ACC112 (cell line): ENCODE measurements around the gene PALM2AKAP2.

Source experiments
- H2AFZ ChIP-seq: fragments of 200-600 bp; sonication (generic); one replicate; pipeline ENCODE4 v1.6.0; 2017; ENCODE audit warnings: antibody characterized with exemption, low read length; ENCODE audit not compliant: unreplicated experiment
- H3K27ac ChIP-seq: fragments of 200-600 bp; sonication (generic); 2 replicates; pipeline ENCODE4 v1.5.1; 2014; ENCODE audit warnings: low read depth, mild to moderate bottlenecking, antibody characterized with exemption, low read length, moderate library complexity
- H3K27me3 ChIP-seq: fragments of 200-600 bp; sonication (generic); 2 replicates; pipeline ENCODE4 v1.6.1; 2014; ENCODE audit warnings: mild to moderate bottlenecking, antibody characterized with exemption, low read length, moderate library complexity, mixed read lengths; ENCODE audit not compliant: insufficient read depth
- H3K36me3 ChIP-seq: fragments of 200-600 bp; sonication (generic); 2 replicates; pipeline ENCODE4 v1.6.1; 2016; ENCODE audit warnings: mild to moderate bottlenecking, antibody characterized with exemption, low read length, moderate library complexity, mixed read lengths; ENCODE audit not compliant: insufficient read depth
- H3K4me1 ChIP-seq: fragments of 200-600 bp; sonication (generic); one replicate; pipeline ENCODE4 v1.6.1; 2016; ENCODE audit warnings: low read length, mixed read lengths; ENCODE audit not compliant: insufficient read depth, unreplicated experiment, control insufficient read depth
- H3K4me3 ChIP-seq: fragments of 200-600 bp; sonication (generic); 2 replicates; pipeline ENCODE4 v1.5.1; 2014; ENCODE audit warnings: mild to moderate bottlenecking, low read depth, low read length
- H3K79me2 ChIP-seq: fragments of 200-600 bp; sonication (generic); one replicate; pipeline ENCODE4 v1.6.0; 2016; ENCODE audit warnings: low read length; ENCODE audit not compliant: control insufficient read depth, unreplicated experiment, insufficient read depth

The PALM2AKAP2 gene

DNA sequence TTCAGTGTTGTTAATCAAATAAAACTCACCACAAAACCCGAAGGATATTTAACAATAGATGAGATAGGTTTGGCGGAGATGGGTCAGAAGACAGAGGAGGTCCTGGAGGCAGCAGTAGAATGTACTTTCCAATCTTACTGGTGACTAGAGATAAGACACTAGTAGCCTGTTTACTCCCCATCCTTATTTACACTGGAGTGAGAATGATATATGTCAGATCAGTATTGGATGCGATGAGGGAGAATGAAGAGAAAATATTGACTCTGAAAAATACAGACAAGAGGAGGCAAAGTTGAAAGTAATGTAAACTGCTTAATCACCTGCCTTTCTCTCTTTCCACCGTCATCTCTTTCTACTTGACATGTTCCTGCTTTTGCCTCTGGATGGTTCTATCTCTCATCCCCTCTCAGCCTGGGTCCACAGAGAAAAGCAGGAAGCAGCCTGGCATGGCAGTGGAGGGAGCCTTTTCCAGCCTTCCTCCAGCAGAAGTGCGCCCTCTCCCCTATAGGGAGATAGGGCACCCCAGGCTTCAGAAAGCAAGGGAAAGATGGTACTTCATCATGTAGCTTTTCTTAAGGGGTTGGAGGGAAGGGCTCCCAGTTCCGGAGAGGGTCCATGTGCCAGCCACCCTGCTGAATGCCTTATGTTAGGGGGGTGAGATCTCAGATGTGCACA, 11.1 kb downstream of the PALM2AKAP2 start:
- Histone ChIP-seq H3K27me3 (no peaks in the 10 kb centered on the region), H3K36me3 (no peaks in the 10 kb centered on the region), H3K27ac (no peak overlapping the region), H2AFZ (no peak overlapping the region), H3K4me3 (no peak overlapping the region), H3K79me2 (peaks cover 44% of the 10 kb centered on the region), H3K4me1 (peaks cover 29% of the 10 kb centered on the region)

DNA sequence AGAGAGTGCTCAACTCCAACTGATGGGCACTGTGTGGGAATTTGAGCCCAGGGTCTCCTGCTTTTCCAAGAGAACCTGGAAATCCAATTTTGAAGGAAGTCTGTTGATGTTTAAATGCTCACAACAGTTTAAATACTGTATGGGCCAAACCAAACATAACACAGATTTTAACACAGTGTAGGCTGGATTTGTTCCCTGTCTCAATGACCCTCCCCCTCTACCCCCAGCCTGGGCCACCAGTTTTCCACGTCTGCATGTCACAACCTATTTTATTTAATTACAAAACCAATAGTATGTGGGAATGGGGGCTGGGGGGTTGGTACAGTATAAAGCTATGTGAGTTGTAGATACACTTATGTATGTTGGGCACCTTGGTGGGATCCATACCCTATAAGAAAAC, 11.7 kb downstream of the PALM2AKAP2 start:
- Histone ChIP-seq H2AFZ (no peak overlapping the region), H3K4me1 (peaks cover 29% of the 10 kb centered on the region), H3K79me2 (peaks cover 39% of the 10 kb centered on the region), H3K27ac (no peak overlapping the region), H3K27me3 (no peaks in the 10 kb centered on the region), H3K4me3 (no peak overlapping the region), H3K36me3 (no peaks in the 10 kb centered on the region)

DNA sequence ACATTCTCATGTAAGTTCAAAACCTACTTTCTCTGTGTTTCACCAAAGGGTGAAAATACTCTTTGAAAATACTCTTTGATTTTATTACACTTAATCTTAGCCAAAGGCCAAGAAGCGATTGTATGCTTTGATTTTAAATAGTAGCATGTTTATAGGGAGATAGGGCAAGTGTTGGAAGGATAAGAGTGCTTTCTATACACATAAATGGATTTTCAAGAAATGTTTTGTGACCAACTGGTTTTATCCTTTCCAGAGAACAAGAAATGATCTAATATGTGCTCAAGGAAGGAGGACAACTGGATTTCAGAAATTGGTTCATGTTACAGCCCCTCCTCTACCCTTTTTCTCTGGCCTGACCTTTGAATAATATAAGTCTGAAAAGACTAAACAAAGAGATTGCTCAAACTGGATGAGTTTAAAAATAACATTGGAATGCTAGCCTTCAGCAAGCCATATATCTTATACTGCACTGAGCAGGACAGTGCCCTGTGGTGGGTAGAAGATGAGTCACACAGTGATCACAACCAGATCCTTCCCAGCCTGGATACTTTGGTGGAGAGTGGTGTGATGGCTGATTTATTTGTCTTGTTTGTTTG, 13.1 kb downstream of the PALM2AKAP2 start:
- Histone ChIP-seq H2AFZ (no peak overlapping the region), H3K27me3 (no peaks in the 10 kb centered on the region), H3K79me2 (peaks cover 41% of the 10 kb centered on the region), H3K4me3 (peak overlapping the region; percentile 46; the same call in 1 of the 2 replicates), H3K4me1 (peaks cover 29% of the 10 kb centered on the region), H3K36me3 (no peaks in the 10 kb centered on the region), H3K27ac (peak overlapping the region; percentile 86)

DNA sequence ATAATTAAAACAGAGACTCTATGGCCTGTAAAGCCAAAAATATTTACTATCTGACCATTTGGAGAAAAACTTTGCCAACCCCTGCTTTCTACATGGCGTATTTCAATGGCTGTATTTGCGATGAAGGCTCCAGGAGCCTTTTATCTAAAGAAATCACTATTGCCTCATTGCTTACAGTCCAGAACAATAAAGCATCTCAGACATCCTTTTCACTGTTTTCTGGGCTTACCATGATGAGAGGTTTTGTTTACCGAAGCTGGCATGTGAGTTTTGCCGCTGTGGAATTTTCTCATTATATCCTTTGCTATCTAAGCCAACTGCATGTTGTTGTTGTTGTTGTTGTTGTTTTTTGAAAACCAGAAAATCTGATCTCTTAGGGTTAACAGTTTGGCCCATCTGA, 13.9 kb downstream of the PALM2AKAP2 start:
- H3K4me1 ChIP-seq = peaks cover 29% of the 10 kb centered on the region
- no peak overlapping the region for H2AFZ ChIP-seq
- peak overlapping the region; percentile 12; the same call in 1 of the 2 replicates for H3K4me3 ChIP-seq
- peak overlapping the region; percentile 86 for H3K27ac ChIP-seq
- H3K79me2 ChIP-seq = peaks cover 44% of the 10 kb centered on the region
- H3K36me3 ChIP-seq = no peaks in the 10 kb centered on the region
- H3K27me3 ChIP-seq = no peaks in the 10 kb centered on the region

DNA sequence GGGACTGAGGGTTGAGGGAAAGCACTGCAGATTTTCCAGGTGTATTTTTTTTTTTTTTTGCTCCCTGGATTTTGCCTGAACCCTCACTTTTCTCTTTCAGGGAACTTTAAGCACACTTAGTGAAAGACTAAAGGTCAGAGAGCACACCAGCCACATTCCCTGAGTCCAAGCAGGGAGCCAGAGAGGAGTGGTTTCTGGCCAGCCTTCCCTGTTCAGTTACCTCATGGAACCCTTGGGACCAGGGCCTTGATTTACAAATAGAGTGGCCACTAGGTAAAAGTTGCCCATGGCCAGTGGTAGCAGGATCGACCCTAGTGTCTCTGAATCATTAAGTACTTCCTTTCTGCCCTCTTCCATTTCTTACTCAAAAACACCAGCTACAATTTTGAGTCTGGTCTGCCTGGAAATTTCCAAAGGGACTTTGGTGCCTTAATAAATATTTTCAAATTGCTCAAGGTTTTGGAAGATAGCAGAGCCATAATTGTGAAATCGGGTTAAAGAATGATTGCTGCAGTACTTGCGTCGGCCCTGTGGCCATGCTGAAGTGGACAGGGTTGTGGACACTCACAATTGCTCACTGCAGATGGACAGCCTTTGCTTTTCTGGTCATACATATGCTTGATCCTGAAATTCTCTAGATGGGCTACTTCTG, 14.5 kb downstream of the PALM2AKAP2 start:
- Histone ChIP-seq H3K27ac (peak overlapping the region; percentile 86), H3K4me1 (peaks cover 32% of the 10 kb centered on the region), H2AFZ (no peak overlapping the region), H3K79me2 (peaks cover 46% of the 10 kb centered on the region), H3K4me3 (peak overlapping the region; percentile 12; the same call in 1 of the 2 replicates), H3K36me3 (no peaks in the 10 kb centered on the region), H3K27me3 (no peaks in the 10 kb centered on the region)

DNA sequence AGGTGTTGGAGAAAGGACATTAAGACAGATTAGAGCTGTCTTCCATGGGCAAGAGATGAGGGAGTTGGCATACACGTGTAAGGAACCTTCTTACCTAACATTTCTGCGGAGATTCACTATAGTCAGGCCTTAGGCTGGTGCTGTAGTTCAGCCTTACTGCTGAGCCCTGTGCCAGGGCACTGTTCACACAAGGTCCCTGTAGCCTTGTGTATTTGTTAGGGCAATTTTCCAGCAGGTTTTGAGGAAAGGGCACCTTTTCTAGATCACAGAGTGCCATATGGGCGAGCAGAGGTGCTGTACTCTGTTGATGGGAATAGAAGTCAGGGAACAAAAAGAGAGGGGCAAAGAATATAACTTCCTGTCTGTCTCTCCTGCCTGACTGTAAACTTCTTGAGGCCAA, 15.6 kb downstream of the PALM2AKAP2 start:
- no peak overlapping the region for H2AFZ ChIP-seq
- H3K4me1 ChIP-seq = peaks cover 42% of the 10 kb centered on the region
- no peak overlapping the region for H3K27ac ChIP-seq
- H3K36me3 ChIP-seq = no peaks in the 10 kb centered on the region
- H3K27me3 ChIP-seq = no peaks in the 10 kb centered on the region
- H3K79me2 ChIP-seq = peaks cover 42% of the 10 kb centered on the region
- no peak overlapping the region for H3K4me3 ChIP-seq

DNA sequence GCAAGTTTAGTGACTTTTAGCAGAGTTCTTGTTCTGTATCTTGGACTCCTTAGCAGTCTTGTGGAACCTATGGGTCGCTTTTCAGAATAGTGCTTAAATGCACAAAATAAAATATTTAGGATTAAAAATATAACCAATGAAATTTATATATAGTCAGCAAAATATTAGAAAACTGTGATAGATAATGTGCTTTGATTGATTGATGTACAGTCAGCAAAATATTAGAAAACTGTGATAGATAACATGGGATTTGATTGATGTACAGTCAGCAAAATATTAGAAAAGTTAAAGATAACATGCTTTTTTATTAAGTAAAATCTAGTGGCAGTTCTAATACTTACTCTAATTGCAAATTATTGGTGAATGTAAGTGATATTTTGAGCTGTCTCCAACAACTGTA, 16.1 kb downstream of the PALM2AKAP2 start:
- no peak overlapping the region for H2AFZ ChIP-seq
- H3K79me2 ChIP-seq = peaks cover 42% of the 10 kb centered on the region
- no peaks in the 10 kb centered on the region for H3K36me3 ChIP-seq
- H3K4me3 ChIP-seq = no peak overlapping the region
- peaks cover 42% of the 10 kb centered on the region for H3K4me1 ChIP-seq
- H3K27ac ChIP-seq = no peak overlapping the region
- H3K27me3 ChIP-seq = no peaks in the 10 kb centered on the region

DNA sequence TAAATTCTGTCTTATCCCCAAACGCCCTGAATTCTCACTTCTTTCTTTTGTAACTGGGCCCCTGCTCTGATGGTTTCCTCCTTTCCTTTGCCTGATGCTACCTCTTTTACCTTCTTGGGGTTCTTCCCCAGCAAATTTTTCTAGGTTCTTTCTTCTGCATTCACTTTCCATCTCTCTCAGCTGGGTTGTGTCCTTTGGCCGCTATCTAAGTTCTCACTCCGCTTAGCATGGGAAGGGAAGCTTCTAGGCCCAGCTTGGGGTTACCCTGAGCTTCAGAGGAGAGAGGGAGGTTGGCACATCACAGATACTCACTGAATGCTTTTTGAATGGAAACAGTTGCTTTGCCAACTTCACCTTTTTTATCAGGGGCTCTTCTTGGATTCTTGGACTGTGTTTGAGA, 17.0 kb downstream of the PALM2AKAP2 start:
- no peak overlapping the region for H3K27ac ChIP-seq
- no peak overlapping the region for H2AFZ ChIP-seq
- no peaks in the 10 kb centered on the region for H3K36me3 ChIP-seq
- peaks cover 42% of the 10 kb centered on the region for H3K4me1 ChIP-seq
- H3K4me3 ChIP-seq = no peak overlapping the region
- H3K27me3 ChIP-seq = no peaks in the 10 kb centered on the region
- H3K79me2 ChIP-seq = peaks cover 41% of the 10 kb centered on the region

DNA sequence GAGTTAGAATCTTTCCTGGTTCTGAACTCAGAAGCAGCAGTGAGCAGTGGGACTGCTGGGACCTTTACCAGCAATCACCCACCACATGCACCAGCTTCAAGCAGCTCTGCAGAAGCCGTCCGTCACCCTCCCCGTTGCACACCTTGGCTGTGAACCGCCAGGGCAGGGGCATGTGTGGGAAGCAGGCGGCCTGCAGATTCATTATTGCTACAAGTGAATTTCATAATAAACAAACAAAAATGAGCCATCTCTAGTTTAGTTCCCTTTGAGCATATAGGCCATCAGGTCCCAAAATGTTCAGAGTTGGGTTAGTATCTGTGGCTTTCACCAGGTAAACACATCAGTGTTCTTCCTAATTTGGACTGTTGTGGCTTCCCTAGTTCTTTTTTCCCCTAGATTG, 17.5 kb downstream of the PALM2AKAP2 start:
- Histone ChIP-seq H3K4me3 (no peak overlapping the region), H3K27me3 (no peaks in the 10 kb centered on the region), H2AFZ (no peak overlapping the region), H3K4me1 (peaks cover 38% of the 10 kb centered on the region), H3K27ac (no peak overlapping the region), H3K36me3 (no peaks in the 10 kb centered on the region), H3K79me2 (peaks cover 44% of the 10 kb centered on the region)

DNA sequence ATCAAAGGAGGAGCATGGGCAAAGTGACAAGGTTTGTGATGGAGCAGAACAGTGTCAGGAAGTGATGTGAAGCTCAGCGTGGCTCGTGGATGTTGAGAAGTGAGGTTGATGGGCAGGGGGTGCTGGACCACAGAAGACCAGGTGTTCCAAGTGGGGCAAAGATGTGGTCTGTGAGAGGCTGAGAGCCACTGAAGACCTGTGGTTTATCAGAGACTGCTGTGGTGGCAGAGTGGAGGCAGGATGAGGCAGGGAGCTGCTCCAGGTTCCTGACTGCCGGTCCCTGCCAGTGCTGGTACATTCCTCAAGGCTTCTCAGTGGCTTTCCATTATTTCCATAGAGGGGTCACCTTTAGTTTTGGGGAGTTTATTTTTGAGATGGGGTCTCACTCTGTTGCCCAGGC, 19.1 kb downstream of the PALM2AKAP2 start:
- no peak overlapping the region for H2AFZ ChIP-seq
- H3K4me3 ChIP-seq = no peak overlapping the region
- H3K27me3 ChIP-seq = no peaks in the 10 kb centered on the region
- peaks cover 48% of the 10 kb centered on the region for H3K79me2 ChIP-seq
- H3K36me3 ChIP-seq = no peaks in the 10 kb centered on the region
- no peak overlapping the region for H3K27ac ChIP-seq
- H3K4me1 ChIP-seq = peaks cover 23% of the 10 kb centered on the region

DNA sequence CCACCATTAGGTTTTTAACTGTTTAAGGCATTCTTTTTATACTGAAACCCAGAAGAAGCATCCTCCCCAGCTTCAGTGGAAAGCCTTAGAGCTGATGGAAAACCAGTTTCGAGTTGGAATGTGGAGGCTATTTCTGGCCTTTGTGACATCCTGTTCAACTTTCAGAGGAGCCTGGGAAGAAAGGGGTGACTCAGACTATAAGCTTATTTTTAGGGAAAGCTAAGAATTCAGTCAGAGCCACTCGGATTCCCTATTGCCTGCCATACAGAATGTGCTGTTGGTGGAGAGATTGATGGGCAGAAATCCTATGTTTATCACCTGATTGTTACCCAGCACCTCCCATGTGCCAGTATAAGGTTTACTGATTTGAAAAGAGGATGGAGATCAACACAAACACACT, 19.8 kb downstream of the PALM2AKAP2 start:
- Histone ChIP-seq H3K27me3 (no peaks in the 10 kb centered on the region), H3K27ac (peak overlapping the region; percentile 35; the same call in 1 of the 2 replicates), H3K79me2 (peaks cover 46% of the 10 kb centered on the region), H3K4me1 (peaks cover 17% of the 10 kb centered on the region), H2AFZ (no peak overlapping the region), H3K4me3 (no peak overlapping the region), H3K36me3 (no peaks in the 10 kb centered on the region)
